Neutrophil (primary cell): ENCODE measurements around the gene MYF6.

ENCODE experiments used
- H3K27ac ChIP-seq: fragments of 200-600 bp; sonication (generic); 2 replicates; pipeline ENCODE4 v1.5.1; 2016; ENCODE audit warnings: mild to moderate bottlenecking, moderate library complexity
- H3K27me3 ChIP-seq: fragments of 200-600 bp; sonication (generic); 2 replicates; pipeline ENCODE4 v1.6.0; 2016; ENCODE audit warnings: mild to moderate bottlenecking
- H3K36me3 ChIP-seq: fragments of 200-600 bp; sonication (generic); 2 replicates; pipeline ENCODE4 v1.5.1; 2017
- H3K4me1 ChIP-seq, 2 experiments: fragments of 200-600 bp in 1 of 2; sonication (generic) in 1 of 2; 1 replicate in 1 of 2; 2 replicates in 1 of 2; pipeline versions ENCODE4 v1.5.1 to v1.6.1; 2013 to 2016; ENCODE audit warnings: low read depth in 1 of 2, low read length in 1 of 2, mild to moderate bottlenecking in 1 of 2, moderate library complexity in 1 of 2; ENCODE audit not compliant: control insufficient read depth in 1 of 2, insufficient read depth in 1 of 2
- H3K4me3 ChIP-seq, 2 experiments: fragments of 200-600 bp in 1 of 2; sonication (generic) in 1 of 2; 1 replicate in 1 of 2; 2 replicates in 1 of 2; pipeline ENCODE4 v1.5.1; 2013 to 2016; ENCODE audit warnings: low read depth in 1 of 2, low read length in 1 of 2, mild to moderate bottlenecking in 1 of 2, moderate library complexity in 1 of 2
- H3K9me3 ChIP-seq: fragments of 200-600 bp; sonication (generic); 2 replicates; pipeline ENCODE4 v1.5.1; 2016
- TF ChIP-seq, protein P1 (sequence below): fragments of 200-600 bp; sonication (generic); IDR thresholded peaks from 2 replicates; pipeline ENCODE4 v1.5.1; 2016; ENCODE audit warnings: antibody characterized with exemption

The MYF6 gene

DNA sequence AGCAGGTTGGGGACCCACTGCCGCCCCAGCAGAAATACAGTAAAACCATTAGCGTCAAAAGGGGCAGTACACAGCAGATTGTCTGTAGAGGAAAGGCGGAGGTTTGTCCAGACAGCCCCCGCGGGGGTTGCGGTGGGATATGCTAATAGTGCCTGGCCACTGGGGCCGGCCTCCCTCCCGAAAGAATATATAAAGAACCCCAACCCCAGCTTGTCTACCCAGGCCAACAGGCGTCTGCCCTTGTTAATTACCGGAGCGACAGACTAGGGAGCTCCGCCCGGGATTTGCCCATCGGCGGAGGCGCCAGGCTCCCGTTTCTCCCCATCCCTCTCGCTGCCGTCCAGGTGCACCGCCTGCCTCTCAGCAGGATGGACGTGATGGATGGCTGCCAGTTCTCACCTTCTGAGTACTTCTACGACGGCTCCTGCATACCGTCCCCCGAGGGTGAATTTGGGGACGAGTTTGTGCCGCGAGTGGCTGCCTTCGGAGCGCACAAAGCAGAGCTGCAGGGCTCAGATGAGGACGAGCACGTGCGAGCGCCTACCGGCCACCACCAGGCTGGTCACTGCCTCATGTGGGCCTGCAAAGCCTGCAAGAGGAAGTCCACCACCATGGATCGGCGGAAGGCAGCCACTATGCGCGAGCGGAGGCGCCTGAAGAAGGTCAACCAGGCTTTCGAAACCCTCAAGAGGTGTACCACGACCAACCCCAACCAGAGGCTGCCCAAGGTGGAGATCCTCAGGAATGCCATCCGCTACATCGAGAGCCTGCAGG lies 9.4 kb downstream of the MYF6 start, which contains the start of gene MYF5:
Gene MYF5, plus strand, starts transcription at position 217 of the 774 bp plus-strand sequence. Its CDS starts 152 bp downstream, at position 369.
- Histone ChIP-seq H3K27me3 (peaks cover 96% of the 10 kb centered on the region), H3K4me1 (no peaks in the 10 kb centered on the region), H3K27ac (no peak within 1 kb of the TSS), H3K36me3 (no peaks in the 10 kb centered on the region), H3K4me3 (no peak within 1 kb of the TSS), H3K9me3 (no peaks in the 10 kb centered on the region)
- TF ChIP-seq, protein P1, sequence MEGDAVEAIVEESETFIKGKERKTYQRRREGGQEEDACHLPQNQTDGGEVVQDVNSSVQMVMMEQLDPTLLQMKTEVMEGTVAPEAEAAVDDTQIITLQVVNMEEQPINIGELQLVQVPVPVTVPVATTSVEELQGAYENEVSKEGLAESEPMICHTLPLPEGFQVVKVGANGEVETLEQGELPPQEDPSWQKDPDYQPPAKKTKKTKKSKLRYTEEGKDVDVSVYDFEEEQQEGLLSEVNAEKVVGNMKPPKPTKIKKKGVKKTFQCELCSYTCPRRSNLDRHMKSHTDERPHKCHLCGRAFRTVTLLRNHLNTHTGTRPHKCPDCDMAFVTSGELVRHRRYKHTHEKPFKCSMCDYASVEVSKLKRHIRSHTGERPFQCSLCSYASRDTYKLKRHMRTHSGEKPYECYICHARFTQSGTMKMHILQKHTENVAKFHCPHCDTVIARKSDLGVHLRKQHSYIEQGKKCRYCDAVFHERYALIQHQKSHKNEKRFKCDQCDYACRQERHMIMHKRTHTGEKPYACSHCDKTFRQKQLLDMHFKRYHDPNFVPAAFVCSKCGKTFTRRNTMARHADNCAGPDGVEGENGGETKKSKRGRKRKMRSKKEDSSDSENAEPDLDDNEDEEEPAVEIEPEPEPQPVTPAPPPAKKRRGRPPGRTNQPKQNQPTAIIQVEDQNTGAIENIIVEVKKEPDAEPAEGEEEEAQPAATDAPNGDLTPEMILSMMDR = no peak

DNA sequence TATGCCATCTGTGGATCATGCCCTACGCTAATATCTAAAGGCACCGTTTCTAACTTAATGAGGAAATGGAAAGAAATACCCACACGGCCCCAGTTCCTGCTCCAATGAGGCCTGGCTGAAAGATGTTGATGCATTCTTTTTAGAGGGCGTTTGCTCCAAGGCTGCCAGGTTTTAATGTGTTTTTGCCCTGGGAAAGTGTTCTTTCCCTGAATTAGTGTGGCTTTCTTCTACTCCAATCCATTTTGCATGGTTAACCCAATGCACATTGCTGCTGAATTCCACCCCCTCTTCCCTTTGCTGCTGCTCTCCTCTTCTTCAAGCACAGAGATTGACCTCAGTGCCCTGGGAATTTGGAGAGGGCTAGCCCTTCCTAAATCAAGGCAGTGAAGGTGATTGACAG lies 10.4 kb downstream of the MYF6 start:
- no peaks in the 10 kb centered on the region for H3K9me3 ChIP-seq
- no peaks in the 10 kb centered on the region for H3K36me3 ChIP-seq
- no peaks in the 10 kb centered on the region for H3K4me1 ChIP-seq
- peaks cover 91% of the 10 kb centered on the region for H3K27me3 ChIP-seq
- H3K27ac ChIP-seq = no peak overlapping the region
- H3K4me3 ChIP-seq = no peak overlapping the region
- TF ChIP-seq, protein P1 = no peak

DNA sequence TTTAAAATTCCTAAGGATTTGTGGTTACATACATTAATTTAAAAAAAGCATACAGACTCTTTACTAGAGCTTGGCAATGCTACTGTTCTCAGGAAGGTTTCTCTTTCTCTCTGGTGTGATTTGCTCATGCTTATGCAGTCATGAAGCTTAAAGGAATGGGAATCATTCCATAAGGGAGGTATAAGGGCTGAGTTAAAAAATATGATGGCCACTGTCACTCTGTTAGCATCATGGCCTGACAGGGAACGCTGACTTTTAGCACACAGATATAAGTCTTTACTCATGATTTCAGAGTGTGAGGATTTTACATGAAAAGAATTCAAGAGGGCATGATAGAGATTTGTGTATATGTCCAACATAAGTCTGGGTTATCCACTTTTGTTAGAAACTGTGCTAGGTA lies 13.1 kb downstream of the MYF6 start:
- TF ChIP-seq, protein P1 = no peak
- Histone ChIP-seq H3K36me3 (no peaks in the 10 kb centered on the region), H3K27me3 (peaks cover 64% of the 10 kb centered on the region), H3K27ac (no peak overlapping the region), H3K9me3 (no peaks in the 10 kb centered on the region), H3K4me3 (no peak overlapping the region), H3K4me1 (no peaks in the 10 kb centered on the region)

DNA sequence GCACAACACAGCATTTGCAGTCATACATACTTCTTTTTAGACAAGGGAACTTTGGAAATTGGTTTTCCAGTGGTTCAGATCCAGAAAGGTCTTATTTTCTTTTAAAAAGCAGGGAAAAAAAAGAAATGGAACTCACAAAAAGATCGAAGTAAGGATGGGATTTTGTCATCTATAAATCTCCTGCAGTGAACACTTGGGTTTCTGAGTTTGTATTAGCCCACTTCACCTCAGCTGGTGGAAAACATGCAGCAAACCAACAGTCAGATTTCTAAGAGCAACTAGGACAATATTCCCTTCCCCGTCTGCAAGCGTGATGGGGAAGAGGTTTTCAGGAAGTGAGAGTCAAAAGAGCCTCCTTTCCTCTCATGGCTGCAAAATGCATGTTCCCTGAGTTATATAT lies 13.9 kb downstream of the MYF6 start:
- Histone ChIP-seq H3K36me3 (no peaks in the 10 kb centered on the region), H3K27ac (no peak overlapping the region), H3K4me1 (no peaks in the 10 kb centered on the region), H3K4me3 (no peak overlapping the region), H3K9me3 (no peaks in the 10 kb centered on the region), H3K27me3 (peaks cover 56% of the 10 kb centered on the region)
- TF ChIP-seq, protein P1 = no peak

DNA sequence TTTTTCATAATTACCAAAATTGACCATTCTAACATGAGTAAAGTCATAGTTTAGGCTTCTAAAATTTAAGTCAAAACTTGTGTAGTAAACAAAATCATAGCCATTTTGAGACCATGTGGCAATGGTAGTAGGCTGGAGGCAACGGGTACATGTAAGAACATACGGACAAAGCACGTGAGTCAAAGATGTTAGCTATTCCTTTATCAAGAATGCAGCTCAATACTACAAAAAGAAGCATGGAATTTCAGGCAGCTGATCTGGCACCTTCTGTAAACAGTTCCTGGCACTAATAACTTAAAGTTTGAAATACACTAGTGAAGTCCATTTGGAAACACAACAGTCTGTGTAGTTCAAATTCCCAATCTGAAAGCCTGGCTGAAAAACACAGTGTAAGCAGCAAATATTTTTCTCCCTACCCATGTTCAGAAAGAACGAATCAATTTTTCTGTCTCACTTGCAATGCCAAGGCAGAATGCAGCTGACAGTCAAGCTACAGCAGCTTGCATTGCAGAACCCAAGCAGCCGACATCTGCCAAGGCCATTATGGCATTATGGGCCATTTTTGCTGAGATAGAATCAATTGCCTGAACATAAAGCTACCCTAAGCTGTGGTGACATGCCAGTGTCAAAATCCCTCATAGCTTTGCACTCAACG lies 38.5 kb downstream of the MYF6 start:
- Histone ChIP-seq H3K4me1 (no peaks in the 10 kb centered on the region), H3K9me3 (no peaks in the 10 kb centered on the region)
- TF ChIP-seq, protein P1 = no peak

More for the DNA sequence above, 38.5 kb downstream of the MYF6 start:
- no peak overlapping the region for H3K27ac ChIP-seq
- H3K4me3 ChIP-seq = no peak overlapping the region
- peaks cover 9% of the 10 kb centered on the region for H3K27me3 ChIP-seq
- no peaks in the 10 kb centered on the region for H3K36me3 ChIP-seq
